PFSK-1 (cell line): Measurements from ENCODE around the gene TTC19.

Experiments
- FOXP2 ChIP-seq: optimal IDR thresholded peaks from 2 replicates; pipeline ENCODE3; 2011; ENCODE audit warnings: borderline replicate concordance, control low read depth, inconsistent platforms; ENCODE audit not compliant: insufficient read depth; ENCODE audit errors: extremely low read length, extremely low read depth
- POLR2AphosphoS5 ChIP-seq: IDR thresholded peaks from 2 replicates; pipeline ENCODE4 v1.6.1; 2012; ENCODE audit warnings: low read depth, mild to moderate bottlenecking, control low read depth, low read length, moderate library complexity
- REST ChIP-seq, 2 experiments: IDR thresholded peaks; 2 replicates each; pipeline versions ENCODE4 v1.6.1 to v1.8.0; 2011 to 2012; ENCODE audit warnings: low read depth in 2 of 2, low read length in 2 of 2, control low read depth in 1 of 2, inconsistent platforms in 1 of 2, mild to moderate bottlenecking in 1 of 2, moderate library complexity in 1 of 2; ENCODE audit not compliant: insufficient read depth in 1 of 2
- SIN3A ChIP-seq: IDR thresholded peaks from 2 replicates; pipeline ENCODE4 v1.6.1; 2012; ENCODE audit warnings: mild to moderate bottlenecking, low read length, moderate library complexity, borderline replicate concordance; ENCODE audit not compliant: insufficient read depth
- TAF1 ChIP-seq: IDR thresholded peaks from 2 replicates; pipeline ENCODE4 v1.6.1; 2012; ENCODE audit warnings: low read length, control low read depth, borderline replicate concordance; ENCODE audit not compliant: insufficient read depth

- no peak for TF ChIP-seq POLR2AphosphoS5
- no peak for TF ChIP-seq TAF1
- TF ChIP-seq FOXP2 = no peak
- TF ChIP-seq SIN3A = no peak
- TF ChIP-seq REST (IDR thresholded peaks at IDR 0.05; ENCODE audit: insufficient read depth in 1 of 2, low read depth in 2 of 2, low read length in 2 of 2) = no peak
Measured at GRCh38 chr17:16007439-16007838, 7.8 kb downstream of the TTC19 start.
